GM19193 (cell line): ENCODE results near the gene ILDR1.

ENCODE experiments used
- POLR2A ChIP-seq: IDR thresholded peaks from 4 replicates; pipeline ENCODE4 v1.6.1; 2011; ENCODE audit not compliant: insufficient read depth, insufficient read length; ENCODE audit errors: extremely low read depth

ILDR1 gene

GRCh38 chr3:122023335-122023910 is 1.4 kb upstream of the ILDR1 start:
- no peak for TF ChIP-seq POLR2A

GRCh38 chr3:122021037-122021436 is 1.0 kb downstream of the ILDR1 start:
- no peak for TF ChIP-seq POLR2A

GRCh38 chr3:122019493-122019892 is 2.6 kb downstream of the ILDR1 start:
- TF ChIP-seq POLR2A, result no peak

GRCh38 chr3:122014741-122015140 is 7.3 kb downstream of the ILDR1 start:
- TF ChIP-seq POLR2A, result no peak

GRCh38 chr3:122013448-122013925 is 8.6 kb downstream of the ILDR1 start:
- TF ChIP-seq POLR2A, result no peak

GRCh38 chr3:122012821-122013220 is 9.2 kb downstream of the ILDR1 start:
- no peak for TF ChIP-seq POLR2A

- TF ChIP-seq POLR2A, result no peak
Measured at GRCh38 chr3:122011396-122011795, 10.7 kb downstream of the ILDR1 start.

GRCh38 chr3:122010506-122010905 is 11.5 kb downstream of the ILDR1 start:
- TF ChIP-seq POLR2A, result no peak

- no peak for TF ChIP-seq POLR2A
Measured at GRCh38 chr3:122008166-122008565, 13.9 kb downstream of the ILDR1 start.

GRCh38 chr3:122006267-122006666 is 15.8 kb downstream of the ILDR1 start:
- no peak for TF ChIP-seq POLR2A

GRCh38 chr3:122004991-122005565 is 17.0 kb downstream of the ILDR1 start:
- peak; percentile 41 for TF ChIP-seq POLR2A

GRCh38 chr3:122004107-122004506 is 17.9 kb downstream of the ILDR1 start:
- TF ChIP-seq POLR2A, result no peak

GRCh38 chr3:122003606-122004005 is 18.4 kb downstream of the ILDR1 start:
- no peak for TF ChIP-seq POLR2A

- no peak for TF ChIP-seq POLR2A
Measured at GRCh38 chr3:122003112-122003511, 18.9 kb downstream of the ILDR1 start.

- no peak for TF ChIP-seq POLR2A
Measured at GRCh38 chr3:122002611-122003010, 19.4 kb downstream of the ILDR1 start.

- TF ChIP-seq POLR2A, result no peak
Measured at GRCh38 chr3:122001892-122002291, 20.2 kb downstream of the ILDR1 start.

GRCh38 chr3:122000936-122001605 is 21.0 kb downstream of the ILDR1 start:
- TF ChIP-seq POLR2A, result no peak

GRCh38 chr3:121999931-122000330 is 22.1 kb downstream of the ILDR1 start:
- no peak for TF ChIP-seq POLR2A
